HG03565 (cell line): ENCODE data around the gene DLST.

Source experiments
- ATAC-seq: cut with Tn5 transposase; IDR thresholded peaks from one replicate; pipeline ENCODE4 v1.9.1; 2021; ENCODE audit warnings: mild to moderate bottlenecking, moderate library complexity; ENCODE audit not compliant: unreplicated experiment

DLST gene

GRCh38 chr14:74860899-74861733 lies 20.6 kb upstream of the DLST start:
- no peak for ATAC-seq

DNA sequence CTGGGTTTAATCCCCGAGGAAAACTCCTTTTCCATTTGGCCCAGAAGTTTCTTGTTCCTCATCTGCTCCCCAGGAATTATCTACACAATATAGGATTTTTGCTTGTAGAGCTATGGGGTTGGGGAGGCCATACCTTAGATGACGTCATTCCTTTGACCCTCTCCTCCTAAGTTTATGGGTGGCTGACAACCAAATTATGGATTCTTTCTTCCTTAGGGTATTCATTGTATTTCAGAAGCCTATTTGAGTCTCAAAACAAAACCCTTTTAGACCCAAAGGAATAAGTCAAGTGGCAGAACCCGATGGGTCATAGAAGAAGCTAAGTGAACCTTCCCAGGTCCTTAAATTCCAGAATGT lies 20.0 kb upstream of the DLST start:
- ATAC-seq = no peak

GRCh38 chr14:74863274-74863673 lies 18.4 kb upstream of the DLST start:
- ATAC-seq = no peak

DNA sequence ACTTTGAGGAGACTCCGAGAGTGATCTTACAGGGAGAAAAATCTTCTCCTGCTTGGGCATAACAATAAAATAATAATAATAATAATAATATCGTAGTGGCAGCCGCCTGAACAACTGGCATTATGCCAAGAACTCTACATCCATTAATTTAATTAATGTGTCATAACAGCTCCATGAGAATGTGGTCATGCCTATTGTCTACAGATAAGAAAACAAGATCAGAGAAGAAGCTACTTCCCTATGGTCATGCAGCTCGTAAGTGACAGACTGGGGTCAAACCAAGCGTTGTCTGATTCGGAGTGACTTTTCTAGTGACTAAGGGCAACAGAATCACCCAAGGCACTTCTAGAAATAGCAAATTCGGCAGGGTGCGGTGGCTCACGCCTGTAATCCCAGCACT lies 17.5 kb upstream of the DLST start:
- ATAC-seq = no peak

GRCh38 chr14:74865156-74865555 lies 16.6 kb upstream of the DLST start:
- no peak for ATAC-seq

GRCh38 chr14:74866708-74867389 lies 14.9 kb upstream of the DLST start:
- no peak for ATAC-seq

DNA sequence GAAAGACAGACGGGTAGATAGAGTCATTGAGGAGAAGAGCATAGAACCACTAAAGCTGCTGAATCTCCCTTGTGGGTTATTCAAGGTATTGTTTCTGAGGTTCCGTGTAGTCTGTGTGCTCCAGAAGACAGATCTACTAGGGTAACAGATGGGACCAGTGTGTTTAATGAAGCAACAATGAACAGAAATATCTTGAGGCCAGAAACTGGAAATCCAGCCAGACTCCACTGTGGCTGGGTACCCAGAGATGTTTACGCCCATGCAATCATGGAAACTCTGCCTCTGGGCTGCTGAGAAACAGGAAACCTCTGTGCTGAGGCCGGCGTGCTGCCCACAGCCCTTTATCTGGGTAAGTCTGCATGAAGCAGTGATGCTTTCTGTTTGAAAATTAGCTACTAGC lies 14.0 kb upstream of the DLST start:
- no peak for ATAC-seq

GRCh38 chr14:74868739-74869138 lies 13.0 kb upstream of the DLST start:
- no peak for ATAC-seq

DNA sequence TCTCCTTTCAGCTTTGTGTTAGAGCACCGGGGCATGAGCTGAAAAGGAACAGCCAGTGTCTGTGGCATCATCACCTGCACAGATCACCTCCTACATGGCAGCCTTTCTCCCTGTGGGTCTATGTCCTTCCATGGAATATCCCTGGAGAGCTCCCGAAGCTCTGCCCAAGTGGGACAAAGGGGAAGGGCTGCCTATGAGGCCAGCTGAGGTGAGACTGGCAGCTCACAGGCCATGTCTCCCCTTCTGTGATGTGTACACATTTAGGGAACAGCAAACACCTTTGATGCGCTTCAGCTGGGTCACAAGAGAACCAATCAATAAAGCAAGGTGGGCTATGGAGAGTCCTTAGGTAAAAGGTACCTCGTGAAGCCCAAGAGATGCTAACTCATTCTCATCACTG lies 9.9 kb upstream of the DLST start:
- no peak for ATAC-seq

DNA sequence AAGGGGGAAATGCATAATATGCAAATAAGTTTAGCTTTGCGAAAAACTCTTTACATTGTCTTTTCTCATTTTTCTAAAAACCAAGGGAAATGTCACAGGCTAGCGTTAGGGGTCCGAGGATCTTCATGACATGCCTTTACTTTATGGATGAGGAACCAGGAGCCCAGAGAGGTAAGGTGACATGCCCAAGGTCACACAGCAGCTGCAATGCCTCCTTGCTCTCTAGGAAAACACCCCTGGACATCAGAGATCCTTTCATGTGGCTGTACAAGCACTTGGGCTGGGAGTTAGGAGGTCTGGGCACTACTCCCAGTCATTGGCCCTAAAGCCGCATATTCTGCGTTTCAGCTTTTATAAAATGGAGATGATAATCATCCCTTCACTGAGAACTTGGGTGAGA lies 6.5 kb upstream of the DLST start:
- no peak for ATAC-seq

DNA sequence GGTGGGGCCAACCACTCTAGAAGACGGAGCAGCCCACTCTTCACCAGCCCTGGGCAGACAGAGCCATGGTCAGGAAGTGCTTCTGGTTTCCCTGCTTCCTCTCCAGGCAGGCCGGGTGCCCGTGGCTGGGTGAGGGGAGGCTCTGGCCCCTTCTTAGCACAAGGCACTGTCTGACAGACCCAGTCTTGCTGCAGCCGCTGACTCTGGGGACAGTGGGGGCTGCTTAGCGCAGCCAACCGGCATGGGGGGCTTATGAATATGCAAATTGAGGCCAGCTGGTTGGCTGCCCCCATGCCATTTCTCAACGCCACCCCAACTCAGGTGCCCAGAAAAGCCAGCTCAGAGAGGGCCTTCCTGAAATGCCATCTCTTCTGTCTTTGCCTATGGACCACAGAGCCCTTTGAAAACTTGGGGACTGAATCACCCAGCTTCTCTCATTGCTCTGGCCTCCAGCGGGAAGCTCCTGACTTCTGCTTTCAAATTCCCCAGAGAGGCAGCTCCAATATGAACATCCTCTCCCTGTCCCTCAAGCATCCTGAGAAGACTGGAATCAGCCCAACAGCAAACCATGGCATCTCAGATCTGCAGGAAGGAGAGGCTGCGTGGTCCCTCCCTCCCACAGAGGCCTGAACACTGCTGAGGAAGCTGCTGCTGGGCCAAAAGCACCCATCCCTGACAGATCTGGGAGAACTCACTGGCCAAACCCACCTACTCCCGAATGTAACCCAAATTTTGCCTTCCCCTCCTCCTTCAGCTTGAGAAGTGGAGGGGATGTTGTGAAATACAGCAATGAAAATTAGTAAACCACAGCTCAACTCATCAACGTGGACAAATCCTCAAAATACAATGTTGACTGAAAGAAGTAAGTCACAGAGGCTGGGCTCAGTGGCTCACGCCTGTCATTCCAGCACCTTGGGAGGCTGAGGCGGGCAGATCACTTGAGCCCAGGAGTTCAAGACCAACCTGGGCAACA lies 5.5 kb upstream of the DLST start, which contains the start of gene PROX2:
PROX2 (minus strand) TSS at position 205 of the 973 bp plus-strand sequence. CDS start 12,311 bp downstream, outside the sequence.
- ATAC-seq = no peak

DNA sequence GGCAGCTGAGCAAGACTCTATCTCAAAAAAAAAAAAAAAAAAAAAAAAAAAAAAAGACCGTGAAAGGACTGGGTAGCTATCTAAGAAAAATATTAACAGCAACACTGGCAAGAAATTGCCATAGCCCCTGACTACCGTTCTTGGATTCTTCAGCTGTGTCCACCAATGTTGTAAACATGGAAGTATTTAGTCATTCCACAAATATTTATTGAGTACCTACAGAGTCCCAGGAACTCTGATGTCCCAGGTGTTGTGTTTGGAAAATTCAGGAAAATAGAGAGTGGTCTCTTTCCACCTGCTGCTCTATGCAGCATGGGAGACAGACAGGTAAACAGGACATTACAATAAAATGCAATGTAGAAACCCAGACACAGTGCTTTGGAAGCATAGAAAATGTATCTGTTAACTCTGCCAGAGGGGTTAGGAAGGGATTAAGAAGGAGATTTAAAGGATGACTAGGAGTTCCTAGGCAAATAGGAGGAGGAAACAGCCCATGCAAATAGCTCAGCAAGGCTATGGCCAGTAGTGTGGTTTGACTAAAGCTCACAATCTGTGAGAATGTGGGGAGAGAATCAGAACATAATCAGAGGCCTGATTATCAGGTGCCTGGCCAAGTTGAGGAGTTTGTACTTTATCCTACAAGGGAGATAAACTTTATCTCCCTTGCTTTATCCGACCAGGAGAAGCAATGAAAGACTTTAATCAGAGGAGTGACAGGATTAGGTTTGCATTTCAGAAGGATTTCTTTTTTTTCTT lies 2.1 kb upstream of the DLST start:
- ATAC-seq = no peak

GRCh38 chr14:74882103-74882920 lies 596 bp downstream of the DLST start:
- peak; percentile 21 for ATAC-seq

DNA sequence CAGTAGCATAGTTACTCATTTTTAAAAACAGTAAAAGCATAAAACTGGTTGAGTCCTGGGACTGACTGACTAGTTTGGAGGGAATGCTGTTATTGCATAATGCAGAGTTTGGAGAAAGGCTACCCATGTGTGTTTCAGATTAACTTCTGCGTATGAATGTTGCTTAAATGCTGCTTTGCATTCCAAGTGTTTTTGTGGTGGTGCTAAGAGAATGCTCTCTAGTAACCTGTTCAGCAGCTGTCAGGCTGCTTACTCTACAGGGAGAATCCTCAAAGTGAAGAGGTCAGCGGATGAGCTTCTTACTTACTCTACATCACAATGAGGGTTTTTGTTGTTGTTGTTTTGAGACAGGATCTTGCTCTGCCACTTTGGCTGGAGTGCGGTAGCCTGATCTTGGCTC lies 4.3 kb downstream of the DLST start:
- no peak for ATAC-seq

DNA sequence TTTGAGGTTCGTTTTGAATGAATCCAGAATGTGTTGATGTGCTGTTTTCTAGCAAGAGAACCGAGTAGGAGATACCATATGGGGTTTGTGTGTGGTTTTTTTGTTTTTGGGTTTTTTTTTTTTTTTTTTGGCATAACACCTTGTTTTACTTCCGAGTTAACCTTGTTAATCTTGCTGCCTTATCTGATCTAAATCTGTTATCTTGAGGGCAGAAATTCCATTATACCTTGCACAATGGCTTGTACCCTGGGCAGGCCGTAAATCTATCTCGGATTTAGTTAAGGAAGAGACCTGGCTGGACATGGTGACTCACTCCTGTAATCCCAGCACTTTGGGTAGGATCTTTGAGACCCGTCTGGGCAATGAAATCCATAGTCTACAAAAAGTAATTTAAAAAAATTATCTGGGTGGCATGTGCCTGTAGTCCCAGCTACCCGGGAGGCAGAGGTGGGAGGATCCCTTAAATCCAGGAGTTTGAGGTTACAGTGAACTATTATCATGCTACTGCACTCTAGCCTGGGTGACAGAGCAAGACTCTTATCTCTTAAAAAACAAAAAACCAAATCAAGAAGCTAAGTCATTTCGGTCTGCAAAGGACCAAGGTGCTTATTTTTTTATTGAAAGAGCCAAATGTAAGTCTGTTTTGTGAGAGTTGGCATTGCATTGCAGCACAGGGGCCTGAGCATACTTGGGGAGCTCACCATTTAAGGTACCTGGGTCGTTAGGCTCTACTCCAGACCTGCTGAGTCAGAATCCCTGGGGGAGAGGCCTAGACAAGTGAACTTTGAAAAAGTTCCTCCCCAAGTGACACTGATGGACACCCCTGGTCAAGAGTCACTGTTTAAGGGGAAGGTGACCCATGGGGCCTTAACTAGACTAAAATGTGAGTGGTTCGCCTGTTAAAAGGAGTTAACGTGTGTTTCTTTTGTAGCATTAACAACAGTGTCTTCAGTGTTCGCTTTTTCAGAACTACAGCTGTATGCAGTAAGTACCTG lies 6.7 kb downstream of the DLST start:
- no peak for ATAC-seq

DNA sequence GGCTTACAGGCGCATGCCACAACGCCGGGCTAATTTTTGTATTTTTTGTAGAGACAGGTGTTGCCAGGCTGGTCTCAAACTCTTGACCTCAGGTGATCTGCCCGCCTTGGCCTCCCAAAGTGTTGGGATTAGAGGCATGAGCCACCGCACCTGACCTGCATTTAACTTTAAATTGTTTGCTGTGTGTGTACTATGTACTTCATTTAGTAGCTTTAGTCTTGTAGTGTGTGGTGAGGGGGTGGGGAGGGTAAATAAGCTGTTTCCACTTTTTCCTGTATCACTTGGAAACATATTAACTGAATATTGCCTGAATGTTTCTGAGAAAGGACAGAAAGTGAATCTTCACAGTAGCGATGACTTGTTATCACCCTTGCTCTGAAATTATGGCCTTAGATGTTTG lies 8.5 kb downstream of the DLST start:
- ATAC-seq = no peak

GRCh38 chr14:74891870-74892269 lies 10.2 kb downstream of the DLST start:
- ATAC-seq = no peak

DNA sequence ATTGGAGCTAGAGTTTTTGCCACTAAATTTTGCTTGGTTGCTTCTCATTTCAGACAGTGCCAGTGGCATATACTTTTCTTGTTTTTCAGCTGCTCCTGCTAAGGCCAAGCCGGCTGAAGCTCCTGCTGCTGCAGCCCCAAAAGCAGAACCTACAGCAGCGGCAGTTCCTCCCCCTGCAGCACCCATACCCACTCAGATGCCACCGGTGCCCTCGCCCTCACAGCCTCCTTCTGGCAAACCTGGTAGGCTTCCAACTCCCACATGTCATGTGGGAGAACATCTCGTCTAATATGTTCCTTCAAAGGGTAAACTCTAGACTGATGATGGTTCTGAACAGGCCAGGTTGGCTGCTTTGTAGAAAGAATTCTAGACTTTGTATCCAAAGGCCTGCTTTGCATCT lies 11.0 kb downstream of the DLST start:
- no peak for ATAC-seq
